Fibroblast of lung (primary cell): ENCODE results near the gene C2CD4A. TPM values are rescaled to one million over a fixed set of nuclear protein-coding genes. Genes with fewer than 3 reads are reported as not detected.
A peak's percentile ranks its signal among the peaks of the same experiment; 100 is the strongest.

ENCODE experiments used
- DNase-seq, 2 donors: peaks; one replicate each; pipeline versions ENCODE4 v3.0.0 to v3.0.0-alpha.2; 2010; ENCODE audit warnings: low read depth in 2 of 2
- H2AFZ ChIP-seq: 2 replicates; pipeline ENCODE4 v1.5.1; 2012; ENCODE audit warnings: low read length, control low read depth, inconsistent platforms
- H3K27ac ChIP-seq: 2 replicates; pipeline ENCODE4 v1.5.1; 2011; ENCODE audit warnings: low read length, control low read depth; ENCODE audit not compliant: insufficient read depth
- H3K27me3 ChIP-seq: 2 replicates; pipeline ENCODE4 v1.5.1; 2011; ENCODE audit warnings: mild to moderate bottlenecking, low read length; ENCODE audit not compliant: control insufficient read depth, insufficient read depth
- H3K36me3 ChIP-seq: 2 replicates; pipeline ENCODE4 v1.5.1; 2011; ENCODE audit warnings: low read length; ENCODE audit not compliant: control insufficient read depth, insufficient read depth
- H3K4me1 ChIP-seq: 2 replicates; pipeline ENCODE4 v1.5.1; 2011; ENCODE audit warnings: low read length; ENCODE audit not compliant: control insufficient read depth, insufficient read depth; ENCODE audit errors: extremely low read depth
- H3K4me2 ChIP-seq: 2 replicates; pipeline ENCODE4 v1.5.1; 2011; ENCODE audit warnings: low read length, control low read depth; ENCODE audit not compliant: insufficient read depth; ENCODE audit errors: extremely low read depth
- H3K4me3 ChIP-seq, 4 experiments: fragments of 200-600 bp in 1 of 4; sonication (generic) in 1 of 4; replicated peaks in 1 of 4; 2 replicates each; pipeline ENCODE4 v1.5.1; 2011 to 2016; ENCODE audit warnings: low read length in 4 of 4, low read depth in 3 of 4, mild to moderate bottlenecking in 3 of 4, control low read depth in 2 of 4, inconsistent platforms in 1 of 4, mixed read lengths in 1 of 4; ENCODE audit not compliant: insufficient read depth in 1 of 4; ENCODE audit errors: control extremely low read depth in 1 of 4
- H3K79me2 ChIP-seq: 2 replicates; pipeline ENCODE4 v1.5.1; 2012; ENCODE audit warnings: mild to moderate bottlenecking, low read length, inconsistent platforms; ENCODE audit not compliant: control insufficient read depth, insufficient read depth
- H3K9ac ChIP-seq: 2 replicates; pipeline ENCODE4 v1.5.1; 2011; ENCODE audit warnings: mild to moderate bottlenecking, low read length, control low read depth; ENCODE audit not compliant: insufficient read depth
- H3K9me3 ChIP-seq: 2 replicates; pipeline ENCODE4 v1.5.1; 2012; ENCODE audit warnings: low read depth, low read length; ENCODE audit not compliant: control insufficient read depth, insufficient read depth
- H4K20me1 ChIP-seq: 2 replicates; pipeline ENCODE4 v1.5.1; 2011; ENCODE audit warnings: low read length; ENCODE audit not compliant: control insufficient read depth, insufficient read depth; ENCODE audit errors: extremely low read depth
- EZH2 ChIP-seq: IDR thresholded peaks from 2 replicates; pipeline ENCODE4 v1.5.1; 2012; ENCODE audit warnings: low read length, control low read depth, mild to moderate bottlenecking; ENCODE audit errors: missing control alignments
- polyA plus RNA-seq, 2 donors: library from polyadenylated mRNA; depleted of rRNA in 1 of 2; stranded (reverse) in 1 of 2; unstranded in 1 of 2; fragments of >200 nt; gene quantifications; 2 replicates each; pipeline ENCODE4 v1.2.1, GENCODE V29; 2011 to 2012; ENCODE audit warnings: missing spikeins in 1 of 2
- total RNA-seq: library from RNA; depleted of rRNA; stranded (reverse); fragments of >200 nt; gene quantifications from 2 replicates; pipeline ENCODE4 v1.2.1, GENCODE V29; 2014
- TF ChIP-seq, protein P1 (sequence below), 2 donors: IDR thresholded peaks in 1 of 2; conservative IDR thresholded peaks in 1 of 2; 1 replicate in 1 of 2; 2 replicates in 1 of 2; pipeline ENCODE4 v1.5.1; 2011 to 2012; ENCODE audit warnings: low read length in 2 of 2, control low read depth in 1 of 2, inconsistent platforms in 1 of 2, low read depth in 1 of 2, mild to moderate bottlenecking in 1 of 2

The C2CD4A gene
- total and polyA plus RNA-seq, 2 donors (not counting 1 experiment from before 2014, with no cell fraction given) = not detected

DNA sequence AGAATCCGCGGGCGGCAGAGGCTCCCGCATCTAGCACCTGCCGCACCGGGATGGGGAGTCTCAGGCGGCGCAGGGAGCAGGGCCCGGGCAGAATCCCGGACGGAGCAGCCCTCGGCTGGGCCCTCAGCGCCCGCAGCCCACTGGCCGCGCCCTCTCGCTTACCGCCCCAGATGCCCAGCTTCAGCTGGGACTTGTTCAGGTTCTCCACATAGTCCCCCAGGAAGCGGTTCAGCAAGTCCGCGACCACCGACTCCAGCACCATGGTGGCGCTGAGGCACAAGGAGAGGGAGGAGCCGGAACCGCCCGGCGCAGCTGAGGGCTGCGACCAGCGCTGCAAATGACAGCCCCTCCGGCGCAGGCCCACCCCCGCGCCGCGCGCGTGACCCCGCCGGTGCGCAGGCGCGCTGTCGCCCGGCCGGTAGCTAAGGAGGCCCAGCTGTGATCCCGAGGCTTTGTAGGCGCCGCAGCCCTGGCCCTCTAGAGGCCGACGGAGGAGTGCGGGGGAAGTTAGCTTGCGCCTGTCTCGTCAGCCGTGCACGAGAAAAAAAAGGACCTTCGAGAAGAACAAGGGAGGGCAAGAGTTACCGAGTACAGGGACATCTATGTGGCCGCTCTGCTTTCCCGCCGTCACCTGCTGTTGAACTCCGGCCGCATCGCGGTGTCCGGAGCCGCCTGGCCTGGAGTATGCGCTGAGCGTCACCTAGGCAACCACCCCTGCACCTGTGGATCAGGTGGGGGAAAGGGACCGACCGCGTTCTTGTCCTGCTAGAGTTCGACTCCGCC lies 6.5 kb upstream of the C2CD4A start, which contains the start of gene VPS13C:
Gene VPS13C (minus strand): TSS at position 335 of the 783 bp plus-strand sequence. CDS start 73 bp downstream, at position 262.
- Histone ChIP-seq H3K4me3 (peak within 1 kb of the TSS; percentile 85 to 98 (median 91)), H3K9ac (peak within 1 kb of the TSS; percentile 87), H3K27ac (peak within 1 kb of the TSS; percentile 84), H4K20me1 (no peaks in the 10 kb centered on the region), H3K4me2 (peak within 1 kb of the TSS; percentile 99), H3K9me3 (no peaks in the 10 kb centered on the region), H3K36me3 (no peaks in the 10 kb centered on the region), H3K79me2 (peaks cover 30% of the 10 kb centered on the region), H3K4me1 (no peaks in the 10 kb centered on the region), H2AFZ (peak within 1 kb of the TSS; percentile 96), H3K27me3 (peaks cover 7% of the 10 kb centered on the region)
- no peak for TF ChIP-seq EZH2
- TF ChIP-seq, protein P1, sequence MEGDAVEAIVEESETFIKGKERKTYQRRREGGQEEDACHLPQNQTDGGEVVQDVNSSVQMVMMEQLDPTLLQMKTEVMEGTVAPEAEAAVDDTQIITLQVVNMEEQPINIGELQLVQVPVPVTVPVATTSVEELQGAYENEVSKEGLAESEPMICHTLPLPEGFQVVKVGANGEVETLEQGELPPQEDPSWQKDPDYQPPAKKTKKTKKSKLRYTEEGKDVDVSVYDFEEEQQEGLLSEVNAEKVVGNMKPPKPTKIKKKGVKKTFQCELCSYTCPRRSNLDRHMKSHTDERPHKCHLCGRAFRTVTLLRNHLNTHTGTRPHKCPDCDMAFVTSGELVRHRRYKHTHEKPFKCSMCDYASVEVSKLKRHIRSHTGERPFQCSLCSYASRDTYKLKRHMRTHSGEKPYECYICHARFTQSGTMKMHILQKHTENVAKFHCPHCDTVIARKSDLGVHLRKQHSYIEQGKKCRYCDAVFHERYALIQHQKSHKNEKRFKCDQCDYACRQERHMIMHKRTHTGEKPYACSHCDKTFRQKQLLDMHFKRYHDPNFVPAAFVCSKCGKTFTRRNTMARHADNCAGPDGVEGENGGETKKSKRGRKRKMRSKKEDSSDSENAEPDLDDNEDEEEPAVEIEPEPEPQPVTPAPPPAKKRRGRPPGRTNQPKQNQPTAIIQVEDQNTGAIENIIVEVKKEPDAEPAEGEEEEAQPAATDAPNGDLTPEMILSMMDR (conservative IDR thresholded peaks at IDR 0.05 in 1 of 2, IDR thresholded peaks at IDR 0.05 in 1 of 2; ENCODE audit: low read depth in 1 of 2, low read length in 2 of 2) = peak; percentile 69 to 73
- DNase-seq = peak; percentile 87 to 92

DNA sequence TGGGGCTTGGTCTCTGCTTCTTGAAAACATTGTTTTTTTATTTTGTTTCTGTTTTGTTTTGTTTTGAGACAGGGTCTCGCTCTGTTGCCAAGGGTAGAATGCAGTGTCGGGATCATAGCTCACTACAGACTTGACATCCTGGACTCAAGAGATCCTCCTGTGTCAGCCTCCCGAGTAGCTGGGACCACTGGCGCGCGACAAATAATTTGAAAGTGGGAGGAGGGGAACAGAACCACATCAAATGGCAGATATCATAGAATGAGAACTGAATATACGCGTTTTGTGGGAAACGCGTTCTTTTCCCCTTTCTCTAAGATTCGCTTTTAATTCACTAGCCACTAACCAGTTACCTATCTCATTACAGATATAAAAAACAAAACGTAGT lies 5.9 kb upstream of the C2CD4A start:
- H3K27me3 ChIP-seq = peaks cover 7% of the 10 kb centered on the region
- H3K27ac ChIP-seq = no peak overlapping the region
- H3K36me3 ChIP-seq = no peaks in the 10 kb centered on the region
- H3K4me3 ChIP-seq = peak overlapping the region; percentile 68 to 92 (median 88)
- no peak for DNase-seq
- peaks cover 27% of the 10 kb centered on the region for H3K79me2 ChIP-seq
- no peak for TF ChIP-seq EZH2
- TF ChIP-seq, protein P1 (conservative IDR thresholded peaks at IDR 0.05 in 1 of 2, IDR thresholded peaks at IDR 0.05 in 1 of 2; ENCODE audit: low read depth in 1 of 2, low read length in 2 of 2) = no peak
- no peaks in the 10 kb centered on the region for H4K20me1 ChIP-seq
- H3K9me3 ChIP-seq = no peaks in the 10 kb centered on the region
- H3K4me1 ChIP-seq = no peaks in the 10 kb centered on the region
- H3K9ac ChIP-seq = peak overlapping the region; percentile 53
- H3K4me2 ChIP-seq = peak overlapping the region; percentile 99
- H2AFZ ChIP-seq = peak overlapping the region; percentile 96

DNA sequence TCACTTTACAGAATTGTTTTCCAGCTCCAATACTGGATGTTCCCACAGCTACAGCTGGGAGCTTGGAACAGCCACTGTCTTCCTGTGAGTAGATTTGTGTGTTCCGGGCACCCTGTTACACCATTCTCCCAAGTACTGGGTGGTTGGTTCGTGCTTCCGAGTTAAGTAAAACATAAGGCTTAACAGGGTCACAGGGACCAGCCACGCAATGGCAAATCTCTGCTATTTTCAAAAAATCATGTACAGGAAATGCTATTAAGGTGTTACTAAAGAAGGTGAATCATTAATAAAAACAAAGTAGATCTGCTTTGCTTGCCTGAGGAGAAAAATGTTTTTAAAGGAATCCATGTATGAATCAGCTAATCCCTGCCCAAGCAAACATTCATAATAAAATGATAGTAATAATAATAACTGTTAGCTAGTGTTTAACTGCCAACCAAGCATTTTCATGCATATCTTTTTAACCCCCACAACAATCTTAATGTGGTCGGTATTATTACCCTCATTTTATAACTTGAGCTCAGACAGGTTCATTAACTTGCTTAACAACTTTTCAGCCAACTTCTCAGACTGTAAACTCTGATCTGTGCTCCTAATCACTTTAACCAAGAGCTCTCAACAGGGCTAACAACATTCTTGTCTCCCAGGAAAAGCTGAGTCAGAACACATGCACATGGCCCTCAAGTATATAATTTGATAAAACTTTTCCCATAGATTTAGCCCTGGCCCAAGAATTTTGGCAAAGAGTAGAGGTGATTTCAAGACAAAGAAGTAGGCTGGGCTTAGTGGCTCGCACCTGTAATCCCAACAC lies 2.7 kb upstream of the C2CD4A start:
- no peak overlapping the region for H2AFZ ChIP-seq
- H3K9ac ChIP-seq = no peak overlapping the region
- H3K4me3 ChIP-seq = no peak overlapping the region
- no peaks in the 10 kb centered on the region for H3K9me3 ChIP-seq
- peaks cover 12% of the 10 kb centered on the region for H3K79me2 ChIP-seq
- TF ChIP-seq, protein P1 (conservative IDR thresholded peaks at IDR 0.05 in 1 of 2, IDR thresholded peaks at IDR 0.05 in 1 of 2; ENCODE audit: low read depth in 1 of 2, low read length in 2 of 2) = no peak
- TF ChIP-seq EZH2 = no peak
- no peaks in the 10 kb centered on the region for H4K20me1 ChIP-seq
- H3K27me3 ChIP-seq = peaks cover 21% of the 10 kb centered on the region
- no peak overlapping the region for H3K27ac ChIP-seq
- no peak overlapping the region for H3K4me2 ChIP-seq
- no peaks in the 10 kb centered on the region for H3K36me3 ChIP-seq
- no peaks in the 10 kb centered on the region for H3K4me1 ChIP-seq
- peak in 1 of 2 donors; percentile 45 for DNase-seq
